RWPE2 (cell line): ENCODE results near the gene DCP1A.
"Not testable (repeated sequence)": the region's sequence is repeated elsewhere in the genome, so short reads cannot be mapped to it uniquely, and the experiment has no call there.

ENCODE experiments used
- ATAC-seq: fragments of 200-7000 bp; cut with Tn5 transposase; 3 replicates; pipeline ENCODE4 v1.9.1; 2021; ENCODE audit warnings: low read depth
- DNase-seq: peaks from one replicate; pipeline ENCODE4 v3.0.0-alpha.2; 2020; ENCODE audit warnings: low spot score
- H3K27ac ChIP-seq: fragments of 450-650 bp; 2 replicates; pipeline ENCODE4 v1.5.1; 2017; ENCODE audit warnings: mild to moderate bottlenecking; ENCODE audit not compliant: poor library complexity, severe bottlenecking
- H3K27me3 ChIP-seq: fragments of 250-450 bp; sonication (Bioruptor Pico); 2 replicates; pipeline ENCODE4 v1.5.1; 2021; ENCODE audit warnings: mild to moderate bottlenecking, moderate library complexity; ENCODE audit not compliant: insufficient read depth, poor library complexity, severe bottlenecking
- H3K36me3 ChIP-seq: fragments of 250-450 bp; sonication (Bioruptor Pico); 2 replicates; pipeline ENCODE4 v1.5.1; 2020; ENCODE audit warnings: low read depth, mild to moderate bottlenecking, moderate library complexity
- H3K4me1 ChIP-seq: fragments of 250-450 bp; sonication (Bioruptor Pico); 2 replicates; pipeline ENCODE4 v1.5.1; 2021; ENCODE audit warnings: mild to moderate bottlenecking, moderate library complexity; ENCODE audit not compliant: insufficient read depth, poor library complexity, severe bottlenecking
- H3K4me3 ChIP-seq: fragments of 250-450 bp; sonication (Bioruptor Pico); 2 replicates; pipeline ENCODE4 v1.5.1; 2021; ENCODE audit warnings: mild to moderate bottlenecking, moderate library complexity; ENCODE audit not compliant: severe bottlenecking
- H3K9me3 ChIP-seq: fragments of 250-450 bp; sonication (Bioruptor Pico); 2 replicates; pipeline ENCODE4 v1.5.1; 2021; ENCODE audit warnings: mild to moderate bottlenecking, moderate library complexity; ENCODE audit not compliant: severe bottlenecking
- CTCF ChIP-seq: fragments of 450-650 bp; IDR thresholded peaks from one replicate; pipeline ENCODE4 v1.5.1; 2017; ENCODE audit warnings: mild to moderate bottlenecking, moderate library complexity; ENCODE audit not compliant: poor library complexity, severe bottlenecking

The DCP1A gene

GRCh38 chr3:53379898-53380297, 32.6 kb upstream of the DCP1A start:
- H3K9me3 ChIP-seq, result no peaks in the 10 kb centered on the region
- H3K36me3 ChIP-seq, result no peaks in the 10 kb centered on the region
- no peak for ATAC-seq
- no peaks in the 10 kb centered on the region for H3K27me3 ChIP-seq
- H3K27ac ChIP-seq, result no peak overlapping the region
- TF ChIP-seq CTCF, result no peak
- no peak overlapping the region for H3K4me3 ChIP-seq
- DNase-seq, result no peak
- H3K4me1 ChIP-seq, result no peaks in the 10 kb centered on the region

- Histone ChIP-seq H3K4me1 (no peaks in the 10 kb centered on the region), H3K27ac (no peak overlapping the region), H3K27me3 (no peaks in the 10 kb centered on the region), H3K4me3 (no peak overlapping the region), H3K9me3 (no peaks in the 10 kb centered on the region), H3K36me3 (no peaks in the 10 kb centered on the region)
- ATAC-seq, result no peak
- no peak for TF ChIP-seq CTCF
- no peak for DNase-seq
Measured at GRCh38 chr3:53377794-53378193, 30.5 kb upstream of the DCP1A start.

- H3K9me3 ChIP-seq, result no peaks in the 10 kb centered on the region
- no peak for DNase-seq
- no peaks in the 10 kb centered on the region for H3K36me3 ChIP-seq
- H3K4me1 ChIP-seq, result no peaks in the 10 kb centered on the region
- H3K27ac ChIP-seq, result no peak overlapping the region
- no peaks in the 10 kb centered on the region for H3K27me3 ChIP-seq
- no peak for TF ChIP-seq CTCF
- no peak overlapping the region for H3K4me3 ChIP-seq
- ATAC-seq, result no peak
Measured at GRCh38 chr3:53376679-53377078, 29.3 kb upstream of the DCP1A start.

- no peaks in the 10 kb centered on the region for H3K27me3 ChIP-seq
- H3K36me3 ChIP-seq, result no peaks in the 10 kb centered on the region
- no peak overlapping the region for H3K27ac ChIP-seq
- no peaks in the 10 kb centered on the region for H3K9me3 ChIP-seq
- no peaks in the 10 kb centered on the region for H3K4me1 ChIP-seq
- ATAC-seq, result peak; percentile 91
- TF ChIP-seq CTCF, result peak; percentile 74
- DNase-seq, result peak; percentile 64
- no peak overlapping the region for H3K4me3 ChIP-seq
Measured at GRCh38 chr3:53375019-53375418, 27.7 kb upstream of the DCP1A start.

- ATAC-seq, H3K27ac ChIP-seq, H3K36me3 ChIP-seq, H3K27me3 ChIP-seq, H3K9me3 ChIP-seq, DNase-seq, H3K4me1 ChIP-seq: not testable (repeated sequence)
- peak overlapping the region; percentile 16 for H3K4me3 ChIP-seq
Measured at GRCh38 chr3:53370719-53371118, 23.4 kb upstream of the DCP1A start.
